GM19238 (cell line): Measurements from ENCODE around the gene PRICKLE4.
A peak's percentile ranks its signal among the peaks of the same experiment; 100 is the strongest.

Experiments used
- DNase-seq: peaks from one replicate; pipeline ENCODE4 v3.0.0; 2011; ENCODE audit warnings: low spot score; ENCODE audit not compliant: insufficient read length

The PRICKLE4 gene, protein sequence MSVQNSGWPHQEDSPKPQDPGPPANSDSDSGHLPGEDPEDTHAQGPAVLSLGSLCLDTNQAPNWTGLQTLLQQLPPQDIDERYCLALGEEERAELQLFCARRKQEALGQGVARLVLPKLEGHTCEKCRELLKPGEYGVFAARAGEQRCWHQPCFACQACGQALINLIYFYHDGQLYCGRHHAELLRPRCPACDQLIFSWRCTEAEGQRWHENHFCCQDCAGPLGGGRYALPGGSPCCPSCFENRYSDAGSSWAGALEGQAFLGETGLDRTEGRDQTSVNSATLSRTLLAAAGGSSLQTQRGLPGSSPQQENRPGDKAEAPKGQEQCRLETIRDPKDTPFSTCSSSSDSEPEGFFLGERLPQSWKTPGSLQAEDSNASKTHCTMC

DNA sequence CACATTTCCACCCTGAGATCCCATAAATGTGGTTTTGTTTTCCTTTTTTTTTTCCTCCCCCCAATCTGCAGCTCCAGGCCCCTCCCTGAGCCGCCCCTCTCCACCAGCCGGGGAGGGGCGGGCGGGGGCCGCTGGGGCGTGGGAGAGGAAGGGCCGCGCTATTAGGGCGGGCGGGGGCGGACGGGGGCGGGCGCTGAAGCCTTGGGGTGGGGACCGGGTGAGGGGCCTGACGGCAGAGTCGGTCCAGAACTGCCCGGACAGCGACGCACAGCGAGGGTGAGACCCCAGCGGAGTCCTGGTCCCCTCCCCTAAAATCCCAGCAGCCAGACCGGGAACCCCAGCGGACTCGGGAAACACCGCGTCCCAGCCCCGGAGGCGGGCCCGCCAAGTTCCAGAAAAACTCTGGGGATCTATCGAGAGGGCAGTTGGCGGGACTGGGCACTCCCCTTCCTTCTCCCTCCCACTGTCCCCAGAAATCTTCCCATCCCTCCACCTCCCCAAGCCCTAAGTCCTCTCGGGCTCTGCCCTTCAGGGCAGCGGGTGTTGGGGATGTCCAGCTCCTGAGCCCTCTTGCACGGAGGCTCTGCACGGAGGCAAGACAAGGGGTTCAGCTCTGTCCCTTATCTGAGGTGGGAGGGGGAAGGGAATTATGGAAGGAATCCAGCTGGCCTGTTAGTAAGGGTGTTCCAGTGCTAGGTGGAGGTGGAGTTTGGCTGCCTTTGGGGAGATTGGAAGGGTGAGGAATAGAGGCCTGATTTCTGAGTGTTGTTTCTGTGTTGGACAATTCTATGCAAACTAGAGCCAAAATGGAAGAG is at the start of gene PRICKLE4:
Gene PRICKLE4, plus strand, starts transcription at position 232 of the 815 bp plus-strand sequence. CDS start 2,692 bp downstream, outside the sequence.
- no peak for DNase-seq

DNA sequence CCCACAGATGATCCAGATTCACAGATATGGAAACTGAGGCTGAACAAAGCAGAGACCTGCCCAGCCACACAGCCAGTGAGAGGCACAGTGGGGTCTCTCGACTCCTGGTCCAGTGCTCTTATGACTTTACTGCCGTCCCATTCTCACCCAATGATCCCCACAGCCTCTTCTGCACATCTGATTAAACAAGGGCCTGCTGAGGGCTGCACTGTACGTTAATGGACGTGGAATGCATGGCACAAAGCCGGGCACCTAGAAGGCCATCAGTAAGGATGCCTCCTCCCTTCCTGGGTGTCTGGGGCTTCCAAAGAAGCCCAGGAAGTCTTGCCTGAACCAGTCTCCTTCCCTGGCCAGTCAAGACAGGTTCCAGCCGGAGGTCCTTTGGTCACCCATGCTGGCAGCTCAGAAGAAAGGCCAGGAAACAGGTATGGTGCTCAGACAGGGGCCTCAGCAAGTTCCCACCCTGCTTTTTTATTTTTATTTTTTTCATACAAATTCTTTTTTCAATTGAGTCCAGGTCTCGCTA is 49.0 kb upstream of the PRICKLE4 start:
- no peak for DNase-seq

DNA sequence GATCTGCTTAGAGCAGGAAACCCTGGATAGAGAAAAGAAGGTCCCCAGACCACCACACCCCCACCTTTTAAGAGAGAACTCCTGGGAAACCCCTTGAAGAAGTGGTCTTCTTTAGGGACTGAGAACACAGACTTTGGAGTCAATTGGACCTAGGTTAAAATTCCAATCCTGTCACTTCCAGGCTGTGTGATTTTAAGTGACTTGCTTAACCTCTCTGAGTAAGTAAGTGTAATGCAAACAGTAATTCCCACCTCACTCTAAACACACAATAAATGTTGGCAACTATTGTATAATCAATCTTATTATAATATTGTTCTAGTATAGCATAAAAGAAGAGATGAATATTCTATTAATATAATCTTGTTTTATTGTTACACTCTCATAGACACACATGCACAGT is 48.4 kb upstream of the PRICKLE4 start:
- DNase-seq = no peak

DNA sequence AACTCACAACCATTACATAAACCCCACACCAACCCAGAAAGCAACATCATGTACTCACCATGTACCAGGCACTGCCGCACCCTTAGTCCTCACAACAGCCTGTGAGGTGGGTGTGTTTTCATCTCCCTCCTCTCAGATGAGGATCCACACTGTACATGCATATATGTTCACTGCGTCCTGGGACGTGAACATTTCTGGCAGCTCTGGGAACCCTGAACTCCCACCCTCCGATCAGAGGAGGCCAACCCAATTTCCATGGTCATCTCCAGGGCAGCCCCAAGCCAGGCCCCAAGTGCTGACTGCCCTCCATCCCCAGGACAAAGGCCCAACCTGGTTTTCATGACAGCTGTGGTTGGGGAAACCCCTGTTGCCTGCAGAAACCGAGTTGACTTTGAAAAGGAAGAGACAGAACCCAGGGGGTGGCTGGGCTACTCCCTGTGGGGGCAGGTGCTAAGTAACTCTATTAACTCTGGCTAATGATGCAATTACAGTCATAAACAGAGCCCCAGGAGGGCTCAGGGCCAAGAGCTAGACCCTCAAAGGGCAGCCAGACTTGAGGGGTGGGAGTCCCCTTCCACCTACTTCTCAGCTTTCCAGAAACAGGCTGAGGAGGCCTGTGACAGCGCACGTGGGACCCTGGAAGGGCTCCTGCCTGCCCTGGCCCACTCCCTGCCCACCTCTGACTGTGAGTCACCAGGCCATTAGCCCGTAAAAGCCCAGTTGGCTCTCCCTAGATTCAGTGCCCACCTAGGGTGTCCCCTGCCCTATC is 47.8 kb upstream of the PRICKLE4 start:
- peak; percentile 86 for DNase-seq

DNA sequence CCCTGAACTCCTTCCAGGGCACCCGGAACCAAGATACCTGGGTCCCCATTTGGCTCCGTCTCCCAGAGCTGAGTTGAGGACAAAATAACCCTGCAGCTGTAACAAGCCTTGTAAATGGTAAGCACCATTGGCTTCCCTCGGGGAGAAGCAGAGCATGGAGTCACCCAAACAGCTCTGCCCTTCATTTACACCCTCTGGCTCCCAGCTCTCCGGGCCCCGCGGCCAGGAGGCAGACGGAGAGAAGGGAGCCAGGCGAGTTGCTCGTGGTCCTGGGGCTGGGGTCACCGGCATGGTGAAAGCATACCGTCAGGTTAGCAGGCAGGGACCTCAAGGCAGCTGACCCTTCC is 47.2 kb upstream of the PRICKLE4 start:
- DNase-seq = no peak

DNA sequence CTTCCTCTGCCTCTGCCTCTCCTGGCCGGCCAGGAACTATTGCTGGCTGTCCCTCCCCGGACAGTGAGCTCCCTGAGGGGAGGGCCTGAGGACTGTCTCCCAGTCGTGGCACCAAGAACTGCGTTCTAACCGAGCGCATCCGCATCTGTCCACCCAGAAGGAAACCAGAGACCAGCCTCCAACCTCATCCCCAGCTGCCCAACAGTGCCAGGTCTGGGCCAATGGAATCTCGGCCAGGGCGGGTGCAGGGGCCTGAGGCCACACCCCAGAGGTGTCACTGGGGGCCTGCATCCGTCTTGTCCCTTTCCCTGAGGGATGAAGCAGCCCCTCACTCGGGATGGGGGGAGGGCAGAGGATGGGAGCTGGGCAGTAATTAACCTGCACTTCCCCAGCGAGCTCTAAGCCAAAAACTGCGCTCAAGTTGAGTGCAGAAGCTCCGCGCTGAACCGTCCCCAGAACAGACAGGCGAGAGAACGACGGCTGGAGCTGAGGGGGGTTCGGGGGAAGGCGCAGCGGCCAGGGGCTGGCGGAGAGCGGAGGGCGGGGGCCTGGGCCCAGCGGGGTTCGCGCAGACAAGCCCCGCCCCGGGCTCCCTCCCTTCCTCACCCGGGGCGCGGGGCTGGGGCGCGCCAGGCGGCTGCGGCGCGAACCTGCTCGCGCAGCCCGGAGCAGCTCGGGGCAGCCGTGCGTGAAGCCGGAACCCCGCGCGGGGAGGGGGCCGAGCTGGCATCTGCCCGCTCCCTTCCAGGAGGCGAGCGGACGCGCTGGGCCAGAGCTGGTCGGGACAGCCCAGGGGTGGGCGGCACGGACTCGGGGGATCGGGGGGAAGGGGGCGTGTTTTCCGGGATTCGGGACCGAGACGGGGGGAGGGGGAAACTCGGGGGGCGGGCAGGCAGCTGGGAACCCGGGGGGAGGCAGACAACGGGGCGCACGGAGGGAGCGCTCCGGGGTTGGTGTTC is 46.6 kb upstream of the PRICKLE4 start:
- peak; percentile 95 for DNase-seq

DNA sequence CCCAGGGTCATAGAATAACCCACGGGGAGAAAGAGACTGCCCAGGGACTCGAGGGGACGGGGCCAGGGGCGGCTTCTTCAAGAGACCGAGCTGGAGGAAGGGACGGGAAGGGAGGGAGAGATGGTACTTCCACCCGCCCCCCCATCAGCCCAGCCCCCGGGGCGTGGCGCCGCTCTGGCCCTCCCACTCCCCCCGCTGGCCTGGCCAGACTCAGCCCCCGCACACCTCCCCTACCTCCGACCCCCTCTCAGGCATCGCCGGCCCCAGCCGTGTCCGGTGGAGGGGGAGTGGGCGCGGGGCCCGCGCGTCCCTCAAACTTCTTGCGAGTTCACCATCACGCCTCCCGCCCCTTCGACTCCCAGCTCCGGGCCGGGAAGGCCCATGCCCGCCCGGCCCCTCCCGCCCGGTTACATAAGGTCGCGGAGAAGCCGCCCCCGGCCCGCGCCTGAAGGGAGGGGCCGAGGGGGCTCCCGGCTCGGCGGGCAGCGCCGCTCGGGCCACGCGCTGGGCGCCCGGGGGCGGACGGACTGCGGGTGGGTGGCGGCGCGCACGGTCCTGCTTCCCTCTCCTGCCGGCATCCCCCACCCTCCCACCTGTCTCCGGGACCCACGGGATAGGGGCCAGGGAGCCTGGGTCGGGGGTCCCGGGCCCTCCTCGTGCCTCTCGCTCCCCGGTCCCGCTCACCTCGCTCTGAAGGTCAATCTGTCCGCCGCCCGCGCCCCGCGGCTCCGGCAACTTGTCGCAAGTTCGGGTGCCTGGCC is 45.7 kb upstream of the PRICKLE4 start:
- peak; percentile 89 for DNase-seq

DNA sequence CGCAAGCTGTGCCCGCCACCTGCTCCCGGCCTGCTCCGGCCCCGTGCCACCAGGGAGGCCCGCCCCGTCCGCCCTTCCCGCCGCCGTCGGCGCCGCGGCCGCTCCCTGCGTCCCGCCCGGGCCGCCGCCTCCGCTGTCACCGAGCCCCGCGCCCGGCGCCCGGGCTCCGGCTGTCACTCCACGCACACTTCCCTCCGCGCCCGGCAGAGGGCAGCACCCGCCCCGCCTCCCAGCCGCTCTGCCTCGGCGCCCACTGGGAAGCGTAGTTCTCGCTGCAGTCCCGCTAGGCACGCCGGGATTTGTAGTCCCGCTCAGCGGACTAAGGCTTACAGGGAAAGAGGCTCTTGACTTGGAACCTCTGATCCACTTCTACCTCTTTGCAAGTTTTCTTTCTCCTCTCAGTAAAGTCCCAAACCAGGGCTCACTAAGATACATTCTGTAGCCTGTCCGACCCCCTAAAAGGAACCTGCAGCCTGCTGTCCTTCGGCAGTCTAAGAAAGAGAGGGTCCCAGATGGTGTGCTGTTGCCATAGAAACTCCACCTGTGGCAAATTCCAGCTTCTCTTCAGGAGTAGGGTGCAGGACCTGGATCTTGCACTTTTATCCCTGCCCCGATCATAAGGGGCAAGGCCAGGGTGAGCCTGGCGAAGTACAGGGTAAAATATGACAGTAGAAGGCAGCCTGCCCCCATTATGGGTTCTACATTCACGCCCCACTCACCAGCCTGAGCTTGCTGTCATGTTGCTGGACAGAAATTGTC is 45.0 kb upstream of the PRICKLE4 start, which contains the start of gene TFEB:
Gene TFEB, minus strand, starts transcription at position 182 of the 759 bp plus-strand sequence. CDS start 44,395 bp downstream, outside the sequence.
- peak; percentile 98 for DNase-seq

DNA sequence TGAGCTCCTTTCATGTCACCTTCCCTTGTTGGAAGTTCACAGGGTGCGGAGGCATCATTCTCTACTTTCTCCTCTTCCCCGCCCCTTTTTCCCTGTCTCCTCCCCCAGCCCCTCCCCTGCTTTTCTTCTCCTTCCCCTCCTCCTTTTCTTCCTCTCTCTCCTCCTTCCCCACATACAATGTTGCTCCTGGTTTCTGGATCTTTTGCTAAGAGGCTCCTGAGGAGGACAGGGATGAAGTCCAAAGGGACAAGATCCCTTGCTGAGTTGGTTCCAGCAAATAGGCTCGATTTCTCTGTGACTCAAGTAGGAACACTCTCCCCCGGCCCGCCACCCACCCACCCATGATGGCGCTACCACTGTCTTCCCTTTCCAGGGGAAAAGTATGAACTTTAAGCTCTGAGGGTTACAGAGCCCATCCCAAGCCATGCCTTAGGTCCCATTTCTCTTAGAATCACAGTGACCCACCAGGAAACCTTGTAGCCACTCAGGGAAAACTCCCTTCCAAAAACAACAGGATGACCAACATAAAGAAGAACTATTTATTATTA is 44.3 kb upstream of the PRICKLE4 start:
- no peak for DNase-seq

DNA sequence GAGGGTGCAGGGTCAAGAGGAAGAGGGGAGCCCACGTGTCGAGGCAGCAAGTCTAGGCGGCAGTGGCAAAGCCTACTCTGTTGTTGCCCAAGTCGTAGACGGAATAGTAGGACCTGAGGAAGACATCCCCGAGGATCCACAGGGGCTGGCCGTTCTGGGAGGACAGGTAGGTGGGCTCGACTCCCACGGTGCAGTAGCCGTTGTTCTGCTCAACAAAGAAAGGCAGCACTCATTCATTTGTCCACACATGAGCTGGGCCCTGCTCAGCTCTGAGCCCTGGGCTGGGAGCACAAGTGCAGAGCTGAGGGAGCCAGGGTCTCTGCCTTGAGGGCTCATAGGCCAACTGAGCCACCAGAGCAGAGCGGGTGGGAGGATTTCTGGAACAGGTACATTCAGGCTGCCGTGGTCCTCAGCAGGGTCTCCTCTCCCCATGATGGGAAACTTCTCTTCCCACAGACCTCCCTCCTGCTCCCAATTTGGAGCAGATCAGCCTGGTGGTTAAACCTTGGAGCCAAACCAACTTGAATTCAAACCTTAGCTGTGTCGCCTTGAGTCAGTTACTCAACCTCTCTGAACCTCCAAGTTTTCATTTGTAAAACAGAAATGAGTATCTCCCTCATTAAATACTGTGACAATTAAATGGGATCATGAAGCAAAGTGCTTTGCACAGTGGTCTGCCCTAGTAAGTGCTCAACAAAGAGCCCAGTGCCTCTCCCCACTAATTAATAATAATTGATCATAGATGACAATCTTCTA is 43.6 kb upstream of the PRICKLE4 start:
- no peak for DNase-seq

DNA sequence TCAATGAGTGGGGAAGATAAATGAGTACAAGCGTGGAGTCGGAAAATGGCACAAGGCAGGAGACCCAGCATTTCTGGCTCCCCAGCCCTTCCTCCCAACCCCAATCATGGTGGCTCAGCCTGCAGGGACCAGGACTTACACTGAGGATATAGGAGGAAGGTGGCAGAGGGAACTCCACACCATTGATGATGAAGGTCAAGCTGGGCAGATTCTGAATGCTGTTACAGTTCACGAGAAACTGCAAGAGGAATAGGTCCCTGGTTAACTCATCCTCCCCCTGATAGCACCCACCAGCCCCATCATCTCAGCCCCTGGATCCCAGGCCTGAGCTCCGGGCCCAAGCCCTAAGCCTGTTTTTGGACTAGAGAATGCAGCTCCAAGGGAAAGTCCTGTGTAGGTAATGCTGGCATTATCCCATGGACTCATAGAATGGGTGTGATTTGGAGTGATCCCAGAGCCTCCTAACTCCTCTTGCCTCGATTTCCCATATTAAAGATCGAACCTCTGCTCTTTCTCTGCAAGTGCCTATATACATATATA is 42.9 kb upstream of the PRICKLE4 start:
- DNase-seq = no peak

DNA sequence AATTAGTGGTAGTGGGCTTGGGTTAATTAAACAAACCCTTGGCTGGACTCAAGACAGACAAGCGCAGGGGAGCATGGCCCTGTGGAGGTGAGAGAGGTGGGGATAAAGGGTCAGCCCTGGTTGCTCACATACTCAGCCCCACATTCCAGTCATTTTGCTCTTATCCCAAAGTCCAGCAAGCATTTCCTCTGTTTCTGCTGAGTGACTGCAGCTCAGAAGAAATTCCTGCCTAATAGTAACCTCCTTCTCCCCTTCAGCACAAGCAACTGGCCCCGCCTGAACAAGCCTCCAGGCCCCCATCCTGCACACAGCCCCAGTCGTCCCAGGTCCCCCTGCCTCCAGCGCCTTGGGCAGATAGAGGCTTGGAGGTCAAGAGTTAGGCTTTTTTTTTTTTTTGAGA is 41.5 kb upstream of the PRICKLE4 start:
- DNase-seq = no peak

DNA sequence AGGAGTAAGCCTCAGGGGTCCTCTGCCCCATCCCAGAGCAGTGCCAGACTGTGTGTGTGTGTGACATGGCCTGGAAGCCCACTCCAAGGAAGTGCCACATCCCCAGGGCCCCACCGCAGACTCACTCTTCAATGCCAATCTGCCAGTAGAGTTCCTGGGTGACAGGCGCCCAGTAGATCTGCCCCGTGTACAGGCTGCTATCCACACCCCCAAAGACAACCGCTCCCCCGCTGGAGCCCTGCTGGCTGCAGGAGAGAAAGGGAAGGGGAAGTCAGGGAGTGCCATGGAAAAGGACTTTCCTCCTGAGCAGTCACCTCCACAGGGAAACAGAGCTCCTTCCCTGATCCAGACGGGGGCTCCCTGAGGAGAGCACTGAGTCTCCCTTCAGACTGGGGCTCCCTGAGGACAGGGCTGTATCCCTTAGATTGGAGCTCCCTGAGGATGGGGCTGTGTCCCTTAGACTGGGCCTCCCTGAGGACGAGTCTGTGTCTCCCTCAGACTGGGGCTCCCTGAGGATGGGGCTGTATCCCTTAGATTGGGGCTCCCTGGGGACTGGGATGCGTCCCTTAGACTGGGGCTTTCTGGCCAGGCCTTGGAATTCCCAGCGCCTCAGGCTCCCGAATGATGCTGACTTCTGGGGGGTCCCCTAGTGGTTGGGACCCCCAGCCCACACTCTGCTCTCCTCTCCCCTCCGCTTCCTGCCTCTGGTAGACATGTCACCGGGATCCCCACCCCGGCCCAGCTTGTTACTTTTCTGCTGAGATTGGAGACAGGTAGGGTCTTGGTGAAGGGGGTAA is 40.0 kb upstream of the PRICKLE4 start:
- DNase-seq = no peak

DNA sequence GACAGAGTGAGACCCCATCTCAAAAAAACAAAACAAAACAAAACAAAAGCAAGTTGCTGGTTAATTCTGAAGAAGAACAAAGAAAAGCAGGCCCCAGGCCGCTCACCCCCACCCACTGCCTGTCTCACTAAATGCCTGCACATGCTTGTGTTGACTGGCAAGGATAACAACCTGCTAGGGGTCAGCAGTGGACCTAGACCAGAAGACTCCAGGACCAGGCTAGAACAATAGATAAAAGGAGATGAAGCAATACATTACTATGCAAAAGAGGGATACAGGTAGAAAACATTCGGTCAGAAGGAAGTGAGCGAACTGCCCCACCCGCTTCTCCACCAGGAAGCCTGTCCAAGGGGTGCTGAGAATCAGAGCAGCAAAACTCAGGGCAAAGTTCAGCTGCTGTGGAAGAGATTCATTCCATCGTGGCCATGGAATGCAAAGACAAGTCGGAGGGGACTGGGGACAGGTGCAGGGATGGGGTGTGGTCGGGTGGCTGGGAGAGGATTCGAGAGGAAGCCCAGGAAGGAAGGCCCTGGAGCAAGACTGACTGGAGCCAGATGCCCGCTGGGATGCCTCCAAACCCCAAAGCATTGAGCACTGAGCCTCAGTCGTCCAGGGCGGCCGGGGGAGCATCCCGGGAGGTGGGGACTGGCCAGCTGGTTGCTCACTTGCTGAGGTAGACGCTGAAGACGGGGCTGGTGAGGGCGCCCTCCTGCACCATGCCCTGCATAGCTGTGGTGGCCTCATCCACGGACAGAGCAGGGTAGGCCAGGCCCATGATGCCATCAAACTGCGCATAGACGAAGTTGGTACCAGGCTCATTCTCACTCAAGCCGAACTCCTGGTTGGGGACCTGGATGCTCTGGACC is 38.7 kb upstream of the PRICKLE4 start:
- DNase-seq = no peak

DNA sequence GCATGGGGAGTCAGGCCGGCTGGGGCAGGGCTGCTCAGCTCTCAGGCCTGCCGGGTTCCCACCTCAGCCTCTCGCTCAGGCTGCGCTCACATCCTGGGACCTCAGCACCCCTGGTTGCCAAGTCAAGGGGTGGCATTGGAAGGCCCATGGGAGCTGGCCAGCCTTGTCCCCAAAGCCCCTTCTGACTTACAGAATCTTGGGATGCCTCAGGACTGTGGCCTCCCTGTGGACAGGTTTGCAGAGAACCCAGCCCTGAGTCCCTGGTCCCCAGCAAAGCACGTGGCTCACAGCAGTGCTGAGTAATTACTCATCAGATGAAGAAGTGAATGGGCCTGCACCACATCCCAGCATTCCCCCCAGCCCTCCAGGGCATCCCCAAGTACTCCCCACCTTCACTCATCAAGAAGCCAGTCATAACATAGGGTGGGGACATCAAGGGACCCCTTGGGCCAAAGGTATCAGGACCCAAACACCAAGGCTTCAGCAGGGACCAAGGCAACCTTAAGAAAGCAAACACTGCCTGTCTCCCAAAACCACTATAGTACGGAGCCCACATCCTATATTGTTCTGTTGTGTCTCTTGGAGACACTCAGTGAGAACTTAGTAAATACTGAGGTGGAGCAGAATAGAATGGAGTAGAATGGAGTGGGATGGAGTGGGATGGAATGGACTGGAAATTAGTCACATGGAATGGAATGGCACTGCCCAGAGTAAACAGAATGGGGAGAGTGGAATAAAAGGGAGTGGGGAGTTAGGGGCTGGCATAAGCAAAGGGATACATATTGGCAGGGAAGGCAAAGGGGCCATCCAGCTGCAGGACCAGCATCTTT is 37.0 kb upstream of the PRICKLE4 start:
- no peak for DNase-seq
